NCI-H748 treated with DMSO at 0.1 percent for 48 hours (cell line): Measurements from ENCODE around the gene SMC1A.
"Not testable (repeated sequence)": the region's sequence is repeated elsewhere in the genome, so short reads cannot be mapped to it uniquely, and the experiment has no call there.

Experiments used
- DNase-seq: peaks from one replicate; lab custom pipeline; 2025; lab: John Stamatoyannopoulos, UW

SMC1A gene

GRCh38 chrX:53422861-53423306, 430 bp upstream of the SMC1A start, which contains the start of gene RIBC1:
Gene RIBC1, plus strand, starts transcription at chrX:53422873. Its CDS starts 3,404 bp downstream, at chrX:53426277.
- DNase-seq, result peak; percentile 62

GRCh38 chrX:53421772-53422085, 725 bp downstream of the SMC1A start:
- DNase-seq, result peak; percentile 55

- DNase-seq, result no peak
Measured at GRCh38 chrX:53421125-53421524, 1.3 kb downstream of the SMC1A start.

GRCh38 chrX:53420351-53420750, 2.1 kb downstream of the SMC1A start:
- not testable (repeated sequence) for DNase-seq

- no peak for DNase-seq
Measured at GRCh38 chrX:53412446-53412845, 10.0 kb downstream of the SMC1A start.

GRCh38 chrX:53403535-53403934, 18.9 kb downstream of the SMC1A start:
- no peak for DNase-seq

GRCh38 chrX:53398216-53398615, 24.2 kb downstream of the SMC1A start:
- no peak for DNase-seq

- no peak for DNase-seq
Measured at GRCh38 chrX:53395605-53396298, 26.7 kb downstream of the SMC1A start.

- DNase-seq, result no peak
Measured at GRCh38 chrX:53383376-53384076, 38.9 kb downstream of the SMC1A start.

GRCh38 chrX:53379747-53380146, 42.7 kb downstream of the SMC1A start:
- no peak for DNase-seq

GRCh38 chrX:53379008-53379710, 43.3 kb downstream of the SMC1A start:
- no peak for DNase-seq

- no peak for DNase-seq
Measured at GRCh38 chrX:53377464-53377863, 45.0 kb downstream of the SMC1A start.

GRCh38 chrX:53376888-53377287, 45.6 kb downstream of the SMC1A start:
- no peak for DNase-seq

- DNase-seq, result no peak
Measured at GRCh38 chrX:53374923-53375322, 47.5 kb downstream of the SMC1A start.

- no peak for DNase-seq
Measured at GRCh38 chrX:53374222-53374820, 48.1 kb downstream of the SMC1A start.

- no peak for DNase-seq
Measured at GRCh38 chrX:53373307-53373706, 49.1 kb downstream of the SMC1A start.

GRCh38 chrX:53366454-53366853, 56.0 kb downstream of the SMC1A start:
- not testable (repeated sequence) for DNase-seq

GRCh38 chrX:53362449-53362848, 60.0 kb downstream of the SMC1A start:
- no peak for DNase-seq

GRCh38 chrX:53357799-53358530, 64.5 kb downstream of the SMC1A start:
- DNase-seq, result no peak

GRCh38 chrX:53356186-53356585, 66.3 kb downstream of the SMC1A start:
- no peak for DNase-seq

- DNase-seq, result no peak
Measured at GRCh38 chrX:53354669-53355068, 67.8 kb downstream of the SMC1A start.

- DNase-seq, result no peak
Measured at GRCh38 chrX:53347948-53348347, 74.5 kb downstream of the SMC1A start.
